GM10847 (cell line): ENCODE data around the gene TCOF1.

Experiments used
- POLR2A ChIP-seq: IDR thresholded peaks from 2 replicates; pipeline ENCODE4 v1.6.1; 2011; ENCODE audit not compliant: insufficient read length; ENCODE audit errors: extremely low read depth

TCOF1 gene

DNA sequence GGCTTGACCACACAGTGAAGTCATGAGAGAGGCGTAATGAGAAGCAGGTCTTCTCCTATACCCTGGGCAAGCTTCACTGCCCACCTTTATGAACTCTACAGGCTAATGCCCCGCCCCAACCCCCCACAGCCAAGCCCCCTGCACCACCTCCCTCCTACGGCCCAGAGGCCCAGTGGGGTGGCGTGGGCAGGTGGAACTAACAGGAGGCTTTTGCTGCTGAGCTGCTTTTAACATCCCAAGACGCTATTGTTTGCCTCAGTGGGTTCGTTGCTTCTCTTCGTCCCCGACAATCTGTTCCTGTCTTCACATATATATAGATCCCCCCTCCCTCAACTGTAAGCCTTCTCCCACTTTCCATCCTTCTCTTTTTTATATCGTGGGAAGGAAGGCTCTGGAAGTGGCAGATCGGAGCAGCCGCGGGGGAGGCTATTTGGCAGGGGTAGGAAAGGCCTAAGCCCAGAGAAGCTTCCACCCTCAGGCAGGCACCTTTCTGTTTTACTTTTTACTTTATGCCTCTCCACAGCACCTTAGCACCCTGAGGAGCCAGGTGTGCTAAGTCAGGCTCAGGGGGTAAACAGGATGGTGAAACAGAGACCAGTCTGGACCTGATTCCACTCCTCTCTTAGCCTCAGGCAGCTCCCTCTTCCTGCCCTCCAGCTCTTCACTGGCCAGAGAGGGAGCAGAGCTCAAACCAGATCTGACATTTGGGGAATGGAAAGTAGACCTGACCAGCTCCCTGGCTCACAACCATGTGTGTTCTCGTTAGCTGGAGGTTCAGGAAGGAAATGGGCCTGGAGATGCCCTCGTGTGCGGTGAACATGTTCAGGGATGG, 28.7 kb downstream of the TCOF1 start:
- TF ChIP-seq POLR2A = no peak

DNA sequence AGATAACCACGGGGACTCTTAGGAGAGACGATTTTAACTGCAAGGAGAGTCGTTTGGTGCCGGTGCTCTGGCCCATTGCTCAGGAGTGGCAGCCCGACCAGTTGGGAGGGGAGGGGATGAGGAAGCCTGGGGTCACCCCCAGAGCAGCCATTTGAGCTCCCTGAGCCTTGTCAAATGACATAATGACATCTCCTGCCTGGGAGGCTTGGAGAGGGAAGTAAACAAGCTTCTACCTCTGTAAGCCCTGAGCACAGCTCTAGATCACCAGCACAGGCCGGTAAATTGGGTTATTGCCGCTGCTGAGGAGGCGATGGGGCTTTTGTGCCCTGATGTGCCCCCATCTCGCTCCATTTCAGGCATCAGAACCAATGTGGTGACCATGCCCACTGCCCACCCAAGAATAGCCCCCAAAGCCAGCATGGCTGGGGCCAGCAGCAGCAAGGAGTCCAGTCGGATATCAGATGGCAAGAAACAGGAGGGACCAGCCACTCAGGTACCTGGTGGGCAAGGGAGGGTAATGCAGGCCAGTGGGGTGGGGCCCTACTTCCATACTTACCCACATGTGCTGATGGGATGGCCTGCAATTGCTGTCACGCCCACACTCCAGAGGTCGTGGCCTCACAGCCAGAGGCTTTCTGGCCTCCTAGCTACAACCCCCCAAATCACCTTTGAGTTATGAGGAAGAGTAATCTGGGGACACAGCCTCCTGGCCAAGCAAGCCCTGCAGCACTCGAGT, 32.2 kb downstream of the TCOF1 start:
- TF ChIP-seq POLR2A = no peak

DNA sequence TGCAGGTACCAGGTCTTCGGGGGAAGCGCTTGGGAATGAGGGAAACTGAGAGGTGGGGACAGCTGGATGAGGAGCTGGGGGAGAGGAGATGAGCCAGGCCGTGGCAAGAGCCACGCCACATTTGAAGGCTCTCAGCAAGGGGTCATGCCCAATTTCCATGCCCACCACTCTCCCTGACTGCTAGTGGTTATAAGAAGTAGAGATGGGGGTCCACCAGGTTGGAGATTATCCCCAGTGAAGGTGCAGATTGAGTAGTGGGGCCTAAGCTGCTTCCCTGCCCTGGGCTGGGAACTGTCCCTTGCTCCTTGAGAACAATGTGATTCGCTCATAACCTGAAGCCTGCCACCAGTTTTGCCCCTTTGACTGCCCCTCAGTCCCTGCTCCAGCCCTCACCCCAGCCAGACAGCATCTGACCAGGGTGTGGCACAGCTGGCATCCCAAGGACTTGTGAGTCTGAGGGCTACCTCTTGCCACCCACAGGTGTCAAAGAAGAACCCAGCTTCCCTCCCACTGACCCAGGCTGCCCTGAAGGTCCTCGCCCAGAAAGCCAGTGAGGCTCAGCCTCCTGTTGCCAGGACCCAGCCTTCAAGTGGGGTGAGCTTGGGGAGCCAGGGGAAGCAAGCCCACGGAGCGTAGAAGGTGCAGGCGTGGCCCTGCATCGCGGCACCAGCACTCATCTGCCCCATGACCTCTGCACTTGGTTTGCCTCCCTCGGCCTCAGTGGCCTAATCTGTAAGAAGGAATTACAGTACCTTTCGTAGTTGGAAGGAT, 33.8 kb downstream of the TCOF1 start:
- no peak for TF ChIP-seq POLR2A

DNA sequence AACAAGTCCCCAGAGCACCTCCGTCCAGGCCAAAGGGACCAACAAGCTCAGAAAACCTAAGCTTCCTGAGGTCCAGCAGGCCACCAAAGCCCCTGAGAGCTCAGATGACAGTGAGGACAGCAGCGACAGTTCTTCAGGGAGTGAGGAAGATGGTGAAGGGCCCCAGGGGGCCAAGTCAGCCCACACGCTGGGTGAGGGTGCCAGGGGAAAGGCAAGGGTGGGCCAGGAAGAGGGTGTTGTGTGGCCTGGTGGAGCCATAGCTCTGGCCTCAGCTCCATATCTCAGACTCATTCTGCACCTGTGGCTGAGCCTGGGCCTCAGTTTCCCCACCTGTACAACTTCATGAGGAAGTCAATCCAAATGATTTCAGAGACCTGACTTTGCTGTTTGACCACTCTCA, 34.5 kb downstream of the TCOF1 start:
- TF ChIP-seq POLR2A = no peak

DNA sequence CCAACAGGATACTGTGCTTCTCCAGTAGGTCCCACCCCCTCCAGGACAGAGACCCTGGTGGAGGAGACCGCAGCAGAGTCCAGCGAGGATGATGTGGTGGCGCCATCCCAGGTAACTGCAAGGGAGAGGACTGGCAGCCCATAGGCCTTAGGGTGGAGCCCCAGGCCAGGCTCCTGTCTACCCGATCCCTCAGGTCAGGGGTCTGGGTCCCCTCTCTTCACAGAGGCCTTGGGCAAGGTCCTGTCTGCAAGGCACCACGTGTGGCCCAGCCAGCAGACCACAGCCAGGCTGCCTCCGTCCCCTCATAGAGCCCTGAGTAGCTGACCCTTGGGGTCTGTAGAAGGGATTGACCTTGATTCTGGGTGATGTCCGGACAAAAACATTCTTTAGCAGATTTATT, 35.2 kb downstream of the TCOF1 start:
- TF ChIP-seq POLR2A = no peak

DNA sequence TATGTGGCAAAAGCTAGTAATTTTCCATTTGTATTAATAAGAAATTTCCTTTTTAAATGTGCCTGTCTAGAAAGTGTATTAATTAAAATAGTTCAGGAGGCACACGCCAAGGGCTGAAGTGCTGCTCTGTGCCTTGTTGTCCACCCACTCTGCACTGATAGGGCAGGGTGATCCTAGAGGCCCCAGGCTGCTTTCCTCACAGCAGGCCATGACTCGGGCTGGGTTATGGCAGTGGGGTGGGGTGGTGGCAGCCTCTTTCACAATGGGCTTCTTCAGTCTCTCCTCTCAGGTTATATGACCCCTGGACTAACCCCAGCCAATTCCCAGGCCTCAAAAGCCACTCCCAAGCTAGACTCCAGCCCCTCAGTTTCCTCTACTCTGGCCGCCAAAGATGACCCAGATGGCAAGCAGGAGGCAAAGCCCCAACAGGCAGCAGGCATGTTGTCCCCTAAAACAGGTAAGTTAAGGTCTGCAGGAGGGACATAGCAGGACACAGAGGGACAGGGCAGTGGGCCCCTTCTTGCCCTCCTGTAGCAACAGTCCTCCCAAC, 35.7 kb downstream of the TCOF1 start:
- no peak for TF ChIP-seq POLR2A

DNA sequence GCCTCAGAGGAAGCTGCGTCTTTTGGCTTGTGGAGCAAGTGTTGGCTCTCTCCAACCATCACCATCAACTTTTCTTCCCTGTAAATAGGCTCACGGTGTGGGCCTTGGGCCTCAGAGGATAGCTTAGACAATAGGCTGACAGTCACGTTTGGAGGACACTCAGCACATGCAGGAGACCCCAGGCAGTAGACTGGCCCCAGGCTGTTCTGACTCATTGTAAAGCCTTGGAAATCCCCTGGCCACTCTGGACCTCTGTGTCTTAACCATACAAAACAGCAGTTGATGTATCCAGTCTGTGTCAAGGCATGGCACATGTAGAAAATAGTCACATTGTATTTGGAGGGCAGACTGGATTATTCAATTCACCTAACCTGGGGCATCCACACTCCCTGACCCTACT, 36.6 kb downstream of the TCOF1 start:
- TF ChIP-seq POLR2A = no peak

DNA sequence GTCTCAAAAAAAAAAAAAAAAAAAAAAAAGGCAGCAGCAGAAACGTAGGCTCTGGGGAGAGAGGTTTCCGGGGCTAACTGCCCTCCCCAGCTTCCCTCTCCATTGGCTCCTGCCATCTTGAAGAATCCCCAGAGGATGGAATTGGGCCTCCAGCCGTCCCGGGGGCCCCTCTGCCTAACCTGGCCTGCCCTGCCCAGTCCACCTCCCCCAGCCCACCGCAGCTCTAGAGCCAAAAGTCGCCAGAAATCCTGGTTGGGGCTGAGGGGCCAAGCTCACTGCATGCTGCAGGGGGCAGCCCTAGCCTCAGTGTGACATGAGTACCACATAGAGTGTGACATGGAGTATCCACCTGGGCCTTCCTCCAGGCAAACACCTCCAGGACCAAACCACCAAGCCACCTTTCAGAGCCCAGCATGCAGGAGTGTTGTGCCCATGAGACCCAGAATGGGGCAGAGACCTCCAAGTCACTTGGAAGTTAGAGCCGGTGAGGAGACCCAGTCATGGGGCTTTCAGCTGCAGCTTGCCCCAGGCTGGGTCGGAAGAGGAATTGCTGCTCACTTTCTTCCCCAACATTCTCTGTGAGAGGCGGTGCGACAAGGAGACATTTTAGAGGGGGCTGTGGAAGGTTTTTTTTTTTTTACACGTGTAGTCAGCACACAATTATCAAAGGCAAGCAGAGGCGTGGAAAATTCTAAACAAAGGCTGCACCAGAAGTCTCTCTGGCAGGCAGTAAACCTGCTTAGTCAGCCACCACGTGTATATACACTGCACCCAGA, 37.6 kb downstream of the TCOF1 start:
- TF ChIP-seq POLR2A = no peak

DNA sequence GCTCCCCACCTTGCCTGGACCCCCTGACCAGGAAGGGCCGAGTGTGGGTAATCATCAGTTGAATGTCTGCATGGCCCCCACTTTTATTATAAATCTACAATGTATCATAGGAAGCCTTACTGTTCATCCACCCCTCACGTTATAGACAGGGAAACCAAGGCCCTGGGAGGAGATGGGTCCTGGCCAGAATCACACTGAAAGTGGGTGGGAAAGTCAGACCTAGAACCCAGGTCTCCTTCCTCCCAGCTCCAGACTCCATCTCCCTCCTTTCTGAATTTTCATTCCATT, 38.1 kb downstream of the TCOF1 start:
- no peak for TF ChIP-seq POLR2A

DNA sequence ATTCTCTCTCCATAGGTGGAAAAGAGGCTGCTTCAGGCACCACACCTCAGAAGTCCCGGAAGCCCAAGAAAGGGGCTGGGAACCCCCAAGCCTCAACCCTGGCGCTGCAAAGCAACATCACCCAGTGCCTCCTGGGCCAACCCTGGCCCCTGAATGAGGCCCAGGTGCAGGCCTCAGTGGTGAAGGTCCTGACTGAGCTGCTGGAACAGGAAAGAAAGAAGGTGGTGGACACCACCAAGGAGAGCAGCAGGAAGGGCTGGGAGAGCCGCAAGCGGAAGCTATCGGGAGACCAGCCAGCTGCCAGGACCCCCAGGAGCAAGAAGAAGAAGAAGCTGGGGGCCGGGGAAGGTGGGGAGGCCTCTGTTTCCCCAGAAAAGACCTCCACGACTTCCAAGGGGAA, 38.8 kb downstream of the TCOF1 start:
- no peak for TF ChIP-seq POLR2A

DNA sequence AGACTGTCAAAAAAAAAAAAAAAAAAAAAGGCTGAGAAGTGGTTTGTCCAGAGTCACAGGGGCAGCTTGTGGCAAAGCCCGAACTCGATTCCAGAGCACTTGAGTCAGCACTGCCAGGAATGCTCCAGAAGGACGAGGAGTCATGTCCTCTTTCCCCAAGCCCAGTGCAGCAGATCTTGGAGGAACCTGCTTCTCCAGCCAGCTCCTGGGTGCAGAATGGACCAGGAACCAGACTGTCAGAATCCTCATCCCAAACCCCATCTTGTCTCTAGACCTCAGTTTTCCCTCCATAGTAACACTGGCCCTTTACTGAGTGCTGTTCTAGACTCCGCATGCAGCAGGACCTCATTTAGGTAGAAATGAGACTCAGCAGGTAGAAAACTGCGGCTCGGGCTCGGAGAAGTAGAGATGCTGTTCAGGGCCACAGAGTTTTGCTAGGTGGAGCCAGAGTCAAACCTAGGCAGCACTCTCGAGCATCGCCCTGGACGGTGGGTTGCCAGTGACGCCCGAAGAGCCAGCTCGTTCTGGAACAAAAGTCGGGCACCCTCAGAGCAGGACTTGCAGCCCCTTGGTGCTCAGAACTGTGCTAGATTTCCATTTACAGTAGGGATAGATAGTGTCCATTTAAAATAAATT, 39.8 kb downstream of the TCOF1 start:
- TF ChIP-seq POLR2A = no peak

DNA sequence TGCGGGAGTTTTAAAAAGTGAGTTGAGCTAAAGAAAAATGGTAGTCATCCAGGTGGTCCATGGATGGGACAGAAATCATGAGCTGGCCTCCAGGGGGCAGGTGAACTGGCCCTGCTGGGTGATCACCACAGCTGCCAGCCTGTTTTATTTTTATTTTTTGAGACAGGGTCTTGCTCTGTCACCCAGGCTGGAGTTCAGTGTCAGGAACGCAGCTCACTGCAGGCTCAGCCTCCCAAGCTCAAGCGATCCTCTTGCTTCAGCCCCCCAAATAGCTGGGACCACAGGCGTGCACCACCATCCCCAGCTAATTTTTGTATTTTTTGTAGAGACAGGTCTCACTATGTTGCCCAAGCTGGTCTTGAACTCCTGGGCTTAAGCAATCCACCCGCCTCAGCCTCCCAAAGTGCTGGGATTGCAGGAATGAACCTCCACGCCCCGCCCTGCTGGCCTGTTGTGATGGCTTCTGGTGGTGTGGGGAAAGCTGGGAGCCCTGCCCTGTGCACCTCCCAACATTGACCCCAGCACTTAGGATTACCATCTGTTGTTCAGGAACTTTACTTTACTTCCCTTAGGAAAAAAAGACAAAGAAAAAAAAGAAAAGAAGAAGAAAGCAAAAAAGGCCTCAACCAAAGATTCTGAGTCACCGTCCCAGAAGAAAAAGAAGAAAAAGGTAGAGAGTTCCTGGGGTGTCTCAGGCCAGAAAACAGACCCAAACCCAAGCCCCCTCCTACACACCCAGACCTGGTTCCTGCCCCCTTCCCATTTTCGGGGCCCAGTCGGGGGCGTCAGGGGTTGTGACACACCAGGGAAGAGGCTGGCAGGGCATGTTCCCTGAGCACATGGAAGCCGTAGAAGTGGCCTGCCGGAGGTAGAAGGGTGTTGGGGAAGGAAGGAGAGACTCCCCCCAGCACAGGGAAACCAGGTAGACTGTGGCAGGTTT, 40.6 kb downstream of the TCOF1 start:
- no peak for TF ChIP-seq POLR2A

DNA sequence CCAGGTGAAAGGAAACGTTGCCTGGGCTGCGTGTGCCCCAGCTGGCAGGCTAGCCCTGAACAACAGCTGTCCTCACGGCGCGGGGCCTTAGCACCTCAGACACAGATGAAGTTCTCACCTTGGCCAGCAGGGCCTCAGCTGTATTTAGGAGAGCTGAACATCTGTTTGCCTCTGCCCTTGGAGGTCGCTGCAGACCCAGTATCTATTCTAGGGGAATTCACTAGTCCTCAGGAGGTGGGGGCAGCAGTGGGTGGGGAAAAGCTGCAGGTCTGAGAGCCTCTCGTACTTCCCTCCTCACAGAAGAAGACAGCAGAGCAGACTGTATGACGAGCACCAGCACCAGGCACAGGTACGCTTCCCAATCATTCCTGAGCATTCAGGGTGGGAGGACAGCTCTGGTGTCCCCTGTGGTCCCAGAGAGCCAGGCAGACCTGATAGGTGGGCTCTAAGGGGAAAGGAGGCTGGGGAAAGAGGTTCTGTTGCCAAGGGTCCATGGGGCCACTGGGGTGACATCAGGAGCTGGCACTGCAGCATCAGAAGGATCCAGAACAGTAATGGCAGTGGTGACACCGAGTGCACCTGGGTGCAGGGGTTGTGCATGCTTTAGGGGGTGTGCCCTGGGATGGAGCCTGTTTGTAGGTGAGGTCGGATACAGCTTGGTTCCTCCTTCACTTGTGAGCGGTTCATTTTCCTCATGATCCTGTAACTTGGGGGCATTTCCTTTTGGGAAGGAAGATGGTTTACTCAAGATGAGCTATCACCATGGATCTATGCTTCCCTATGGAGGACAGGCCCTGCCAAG, 41.4 kb downstream of the TCOF1 start:
- peak; percentile 51 for TF ChIP-seq POLR2A
